ENCODE measurements around the gene PRKCE. TPM values are rescaled to one million over a fixed set of nuclear protein-coding genes. Genes with fewer than 3 reads are reported as not detected.

Gene PRKCE
- total RNA-seq, 1 experiment from 2014 or later: 1.3 TPM

DNA sequence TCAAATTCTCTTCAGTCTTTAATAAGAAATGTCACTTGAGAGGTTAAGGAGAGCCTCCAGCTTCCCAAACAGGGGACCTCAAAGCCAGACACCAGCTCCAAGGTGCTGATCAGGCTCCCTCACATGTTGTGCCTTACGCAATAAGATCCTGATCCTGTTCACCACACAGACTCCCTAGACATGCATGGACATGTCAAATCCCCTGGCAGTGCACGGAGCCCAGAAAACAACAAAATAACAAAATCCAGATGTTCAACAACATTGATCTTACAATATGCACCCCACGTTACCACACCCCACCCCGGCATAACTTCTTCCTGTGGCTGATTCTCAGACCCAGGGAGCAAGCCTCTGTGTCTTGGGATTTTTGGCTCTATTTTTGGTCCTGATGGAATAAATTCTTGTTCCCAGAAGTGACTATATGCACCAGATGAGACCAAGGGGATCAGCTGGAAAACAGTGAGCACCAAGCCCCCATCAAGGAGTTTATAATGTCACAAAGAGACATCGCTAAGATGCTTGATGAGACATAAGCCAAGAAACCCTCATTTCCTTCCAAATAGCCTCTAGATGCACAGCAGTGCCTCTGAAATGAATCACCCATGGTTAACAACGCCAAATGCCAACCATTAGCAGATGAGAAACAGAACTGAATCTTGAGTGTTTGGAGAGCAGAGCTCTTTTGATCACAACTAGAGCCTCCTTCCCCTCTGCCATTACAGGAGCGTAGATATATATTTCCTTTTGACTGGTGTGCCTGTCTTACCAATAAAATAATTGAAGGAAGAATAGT, 198.2 kb downstream of the PRKCE start:
- Histone ChIP-seq H3K4me1 (ENCODE audit: insufficient read depth, low read length) (no peaks in the 10 kb centered on the region), H3T11ph (ENCODE audit: low read length) (no peak overlapping the region), H2BK12ac (ENCODE audit: insufficient read length, low read depth, low read length) (no peak overlapping the region), H3K56ac (ENCODE audit: insufficient read length, low read depth, low read length) (no peak overlapping the region), H2AK5ac (ENCODE audit: insufficient read length, low read length) (no peak overlapping the region), H2BK20ac (ENCODE audit: low read depth, low read length, poor library complexity, severe bottlenecking) (no peak overlapping the region), H4K20me1 (ENCODE audit: control insufficient read depth, insufficient read depth, insufficient read length) (no peaks in the 10 kb centered on the region), H3K4me2 (ENCODE audit: insufficient read depth, insufficient read length, low read length) (no peak overlapping the region), H3K9ac (ENCODE audit: extremely low read depth, insufficient read length, low read length) (no peak overlapping the region), H4K8ac (replicated peaks; ENCODE audit: insufficient read length, low read depth, low read length) (no peak overlapping the region), H3K27ac (ENCODE audit: insufficient read length, low read depth, low read length) (no peak overlapping the region), H2BK5ac (ENCODE audit: insufficient read length, low read length) (no peak overlapping the region), H3K9me3 (ENCODE audit: control insufficient read depth, low read depth, low read length) (no peaks in the 10 kb centered on the region), H4K5ac (ENCODE audit: insufficient read length, low read depth, low read length) (no peak overlapping the region), H2BK15ac (ENCODE audit: low read depth, low read length) (no peak overlapping the region), H3K23me2 (ENCODE audit: insufficient read length, low read depth, low read length, poor library complexity, severe bottlenecking) (no peaks in the 10 kb centered on the region), H3K14ac (ENCODE audit: insufficient read depth, low read length) (no peak overlapping the region), H3K4ac (ENCODE audit: low read depth, low read length) (no peak overlapping the region), H3K79me1 (ENCODE audit: insufficient read depth, low read depth, low read length, poor library complexity, severe bottlenecking) (no peaks in the 10 kb centered on the region), H3K27me3 (ENCODE audit: insufficient read depth, low read length) (no peaks in the 10 kb centered on the region), H2AFZ (ENCODE audit: low read length) (no peak overlapping the region), H4K91ac (ENCODE audit: insufficient read length, low read depth, low read length) (no peak overlapping the region), H3K79me2 (ENCODE audit: insufficient read depth, low read length) (no peaks in the 10 kb centered on the region), H3K23ac (ENCODE audit: insufficient read length, low read depth, low read length) (no peak overlapping the region), H2BK120ac (ENCODE audit: low read depth, low read length, poor library complexity, severe bottlenecking) (no peak overlapping the region), H3K18ac (ENCODE audit: insufficient read length, low read depth, low read length) (no peak overlapping the region)
- no peak overlapping the region for H3K4me3 Mint-ChIP-seq
- peaks cover 5% of the 10 kb centered on the region for H3K27me3 Mint-ChIP-seq (ENCODE audit: low read depth)
- H3K27ac Mint-ChIP-seq: no peak overlapping the region
- no peaks in the 10 kb centered on the region for H3K9me3 Mint-ChIP-seq
- peaks cover 8 to 12% of the 10 kb centered on the region in 2 experiments for H3K4me1 Mint-ChIP-seq
- DNase-seq: no peak
- TF ChIP-seq, protein P1, sequence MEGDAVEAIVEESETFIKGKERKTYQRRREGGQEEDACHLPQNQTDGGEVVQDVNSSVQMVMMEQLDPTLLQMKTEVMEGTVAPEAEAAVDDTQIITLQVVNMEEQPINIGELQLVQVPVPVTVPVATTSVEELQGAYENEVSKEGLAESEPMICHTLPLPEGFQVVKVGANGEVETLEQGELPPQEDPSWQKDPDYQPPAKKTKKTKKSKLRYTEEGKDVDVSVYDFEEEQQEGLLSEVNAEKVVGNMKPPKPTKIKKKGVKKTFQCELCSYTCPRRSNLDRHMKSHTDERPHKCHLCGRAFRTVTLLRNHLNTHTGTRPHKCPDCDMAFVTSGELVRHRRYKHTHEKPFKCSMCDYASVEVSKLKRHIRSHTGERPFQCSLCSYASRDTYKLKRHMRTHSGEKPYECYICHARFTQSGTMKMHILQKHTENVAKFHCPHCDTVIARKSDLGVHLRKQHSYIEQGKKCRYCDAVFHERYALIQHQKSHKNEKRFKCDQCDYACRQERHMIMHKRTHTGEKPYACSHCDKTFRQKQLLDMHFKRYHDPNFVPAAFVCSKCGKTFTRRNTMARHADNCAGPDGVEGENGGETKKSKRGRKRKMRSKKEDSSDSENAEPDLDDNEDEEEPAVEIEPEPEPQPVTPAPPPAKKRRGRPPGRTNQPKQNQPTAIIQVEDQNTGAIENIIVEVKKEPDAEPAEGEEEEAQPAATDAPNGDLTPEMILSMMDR (conservative IDR thresholded peaks at IDR 0.05): no peak
- WGBS (ENCODE audit: extremely low coverage, insufficient read length, low lambda C conversion rate): no CpG with 5 or more reads among the region's 7 CpGs
- no peaks in the 10 kb centered on the region; a peak in 1 of 7 replicates for H3K36me3 Mint-ChIP-seq (ENCODE audit: insufficient read depth in 1 of 3, low read depth in 3 of 3)
